GM23248 (cell line): ENCODE measurements around the gene SLC25A26. TPM values are rescaled to one million over a fixed set of nuclear protein-coding genes. Genes with fewer than 3 reads are reported as not detected.
A peak's percentile ranks its signal among the peaks of the same experiment; 100 is the strongest.

Experiments
- DNase-seq: peaks from one replicate; pipeline ENCODE4 v3.0.0-alpha.2; 2015
- H2AFZ ChIP-seq: fragments of 200-600 bp; sonication (generic); 2 replicates; pipeline ENCODE4 v1.6.1; 2016; ENCODE audit warnings: antibody characterized with exemption
- H3F3A ChIP-seq: fragments of 200-600 bp; sonication (generic); 2 replicates; pipeline ENCODE4 v1.6.1; 2016; ENCODE audit warnings: mild to moderate bottlenecking, antibody characterized with exemption, mixed run types; ENCODE audit not compliant: insufficient read depth
- H3K27ac ChIP-seq: fragments of 200-600 bp; sonication (generic); 2 replicates; pipeline ENCODE4 v1.5.1; 2016; ENCODE audit warnings: mild to moderate bottlenecking
- H3K27me3 ChIP-seq: fragments of 200-600 bp; sonication (generic); replicated peaks from 2 replicates; pipeline ENCODE4 v1.6.1; 2016; ENCODE audit warnings: mild to moderate bottlenecking; ENCODE audit not compliant: insufficient read depth
- H3K36me3 ChIP-seq: fragments of 200-600 bp; sonication (generic); 2 replicates; pipeline ENCODE4 v1.6.1; 2016; ENCODE audit warnings: low read depth, mild to moderate bottlenecking
- H3K4me1 ChIP-seq: fragments of 200-600 bp; sonication (generic); 2 replicates; pipeline ENCODE4 v1.6.1; 2016; ENCODE audit warnings: mild to moderate bottlenecking; ENCODE audit not compliant: insufficient read depth
- H3K4me2 ChIP-seq: fragments of 200-600 bp; sonication (generic); one replicate; pipeline ENCODE4 v1.6.1; 2016; ENCODE audit warnings: mild to moderate bottlenecking; ENCODE audit not compliant: unreplicated experiment
- H3K4me3 ChIP-seq: fragments of 200-600 bp; sonication (generic); 2 replicates; pipeline ENCODE4 v1.5.1; 2016; ENCODE audit warnings: mild to moderate bottlenecking
- H3K79me2 ChIP-seq: fragments of 200-600 bp; sonication (generic); 2 replicates; pipeline ENCODE4 v1.6.1; 2016; ENCODE audit warnings: mild to moderate bottlenecking; ENCODE audit not compliant: insufficient read depth
- H3K9ac ChIP-seq: fragments of 200-600 bp; sonication (generic); 2 replicates; pipeline ENCODE4 v1.6.1; 2016; ENCODE audit warnings: mild to moderate bottlenecking
- H3K9me2 ChIP-seq: fragments of 200-600 bp; sonication (generic); 2 replicates; pipeline ENCODE4 v1.6.1; 2016; ENCODE audit warnings: mixed run types, mild to moderate bottlenecking, moderate library complexity; ENCODE audit not compliant: insufficient read depth
- H3K9me3 ChIP-seq: fragments of 200-600 bp; sonication (generic); one replicate; pipeline ENCODE4 v1.6.1; 2017; ENCODE audit warnings: low read depth
- H4K20me1 ChIP-seq: fragments of 200-600 bp; sonication (generic); 2 replicates; pipeline ENCODE4 v1.6.0; 2016; ENCODE audit not compliant: insufficient read depth
- EZH2 ChIP-seq: fragments of 200-600 bp; sonication (generic); IDR thresholded peaks from 2 replicates; pipeline ENCODE4 v1.6.1; 2018; ENCODE audit warnings: antibody characterized with exemption, mild to moderate bottlenecking; ENCODE audit not compliant: insufficient read depth, poor library complexity, severe bottlenecking
- EZH2phosphoT487 ChIP-seq: fragments of 200-600 bp; sonication (generic); IDR thresholded peaks from 2 replicates; pipeline ENCODE4 v1.6.1; 2018; ENCODE audit warnings: antibody characterized with exemption, moderate library complexity, mild to moderate bottlenecking, low read depth; ENCODE audit not compliant: insufficient read depth
- WGBS, 2 experiments: methylation state at CpG; one replicate each; pipeline ENCODE4 v1.1.6; 2015 to 2017; ENCODE audit warnings: low lambda C conversion rate in 2 of 2, low coverage in 1 of 2; ENCODE audit errors: missing lambda C conversion rate in 2 of 2; 5-methylcytosine and 5-hydroxymethylcytosine counted together
- in situ Hi-C: fragments of 300-500 bp; cut with MboI; formaldehyde crosslinking; loops from 2 replicates; pipeline ENCODE4 v1.15.0; 2020
- polyA plus RNA-seq: library from polyadenylated mRNA; unstranded; fragments of >200 nt; fragmentation: Nextera tagmentation; extraction: Ambion mirVana; gene quantifications from 2 replicates; pipeline ENCODE4 v1.2.1, GENCODE V29; 2016
- total RNA-seq: library from RNA; depleted of rRNA; stranded (reverse); fragments of >200 nt; shearing (Covaris generic); gene quantifications from 2 replicates; pipeline ENCODE4 v1.2.3, GENCODE V29; 2014; rRNA removed

SLC25A26 gene
- total RNA-seq (25.2 and 26.9 TPM in 2 replicates), polyA plus RNA-seq (25.2 and 30.1 TPM in 2 replicates)

- Histone ChIP-seq H3K9me2 (no peaks in the 10 kb centered on the region), H3K4me1 (peaks cover 7% of the 10 kb centered on the region), H3K79me2 (peaks cover 17% of the 10 kb centered on the region), H3F3A (no peaks in the 10 kb centered on the region), H3K4me3 (peak within 1 kb of the TSS; percentile 95), H3K27me3 (no peaks in the 10 kb centered on the region), H3K4me2 (peak within 1 kb of the TSS; percentile 100), H3K36me3 (no peaks in the 10 kb centered on the region), H3K9me3 (no peaks in the 10 kb centered on the region), H4K20me1 (no peaks in the 10 kb centered on the region), H3K9ac (peak within 1 kb of the TSS; percentile 92), H2AFZ (peak within 1 kb of the TSS; percentile 95), H3K27ac (peak within 1 kb of the TSS; percentile 67)
- in situ Hi-C loops: no loop called here
- peak; percentile 98 for DNase-seq
- TF ChIP-seq EZH2 (no peak), EZH2phosphoT487 (no peak)
- WGBS, 2 experiments: 0 to 1% methylated on average over 52 to 53 of the region's 56 CpGs
Measured at GRCh38 chr3:66220602-66221377, at the start of gene SLC25A26. Gene SLC25A26 (plus strand): TSS chr3:66221001. CDS start chr3:66221095, 94 bp downstream.

DNA sequence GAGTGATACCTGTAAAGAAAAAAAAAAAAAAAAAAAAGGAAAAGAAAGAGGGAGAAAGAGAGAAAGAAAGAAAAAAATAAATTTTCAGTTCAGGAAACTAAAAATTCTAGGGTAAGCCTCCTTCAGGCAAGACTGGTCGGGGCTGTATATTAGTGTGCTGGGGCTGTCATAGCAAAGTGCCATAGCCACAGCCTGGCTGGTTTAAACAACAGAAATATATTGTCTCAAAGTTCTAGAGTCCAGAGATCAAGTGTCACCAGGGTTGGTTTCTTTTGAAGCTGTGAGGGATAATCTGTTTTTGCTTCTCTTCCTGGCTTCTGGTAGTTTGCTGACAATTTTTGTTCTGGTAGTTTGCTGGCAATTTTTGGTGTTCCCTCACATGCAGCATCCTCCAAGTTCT lies 48.4 kb upstream of the SLC25A26 start:
- no peak for DNase-seq
- Histone ChIP-seq H3K36me3 (no peaks in the 10 kb centered on the region), H3K4me3 (no peak overlapping the region), H3K4me1 (no peaks in the 10 kb centered on the region), H3K27me3 (peaks cover 16% of the 10 kb centered on the region), H3K9me2 (no peaks in the 10 kb centered on the region), H3K79me2 (no peaks in the 10 kb centered on the region), H4K20me1 (no peaks in the 10 kb centered on the region), H3K27ac (no peak overlapping the region), H3K9ac (no peak overlapping the region), H3K4me2 (no peak overlapping the region), H3K9me3 (no peaks in the 10 kb centered on the region), H3F3A (no peaks in the 10 kb centered on the region), H2AFZ (no peak overlapping the region)
- TF ChIP-seq EZH2 (no peak), EZH2phosphoT487 (no peak)
- WGBS, 2 experiments: 59 to 67% methylated on average over 1 of the region's 1 CpG
- in situ Hi-C loops: no loop called here

DNA sequence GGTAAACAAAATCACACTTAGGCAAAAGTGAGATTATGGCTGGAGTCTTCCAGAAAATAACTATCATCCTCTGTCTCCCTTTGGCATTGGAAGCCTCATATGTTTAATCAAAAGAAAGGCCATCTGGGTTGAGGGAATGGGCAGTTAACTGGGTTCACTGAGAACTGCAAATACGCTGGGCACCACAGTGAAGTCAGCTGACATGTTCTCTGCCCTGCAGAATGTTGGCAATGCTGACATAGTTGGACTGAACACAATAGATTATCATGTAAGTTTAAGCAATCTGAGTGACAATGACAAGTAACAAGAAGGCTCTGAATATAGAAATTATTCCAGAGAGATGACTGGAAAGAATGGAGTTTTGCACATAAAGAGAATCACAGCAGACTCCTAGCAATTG lies 43.8 kb upstream of the SLC25A26 start:
- Histone ChIP-seq H3F3A (no peaks in the 10 kb centered on the region), H3K27me3 (peaks cover 4% of the 10 kb centered on the region; the same call in 1 of the 2 replicates), H3K4me1 (no peaks in the 10 kb centered on the region), H3K27ac (no peak overlapping the region), H2AFZ (no peak overlapping the region), H3K36me3 (no peaks in the 10 kb centered on the region), H3K79me2 (no peaks in the 10 kb centered on the region), H4K20me1 (no peaks in the 10 kb centered on the region), H3K4me2 (no peak overlapping the region), H3K9me2 (no peaks in the 10 kb centered on the region), H3K9ac (no peak overlapping the region), H3K9me3 (no peaks in the 10 kb centered on the region), H3K4me3 (no peak overlapping the region)
- TF ChIP-seq EZH2 (no peak), EZH2phosphoT487 (no peak)
- in situ Hi-C loops: loop anchor here (25.0 kb wide), 2 partner anchors 740 to 1665 kb away; no protein-coding TSS in a partner anchor
- WGBS, 2 experiments: 39 to 50% methylated on average over 1 of the region's 1 CpG
- no peak for DNase-seq

DNA sequence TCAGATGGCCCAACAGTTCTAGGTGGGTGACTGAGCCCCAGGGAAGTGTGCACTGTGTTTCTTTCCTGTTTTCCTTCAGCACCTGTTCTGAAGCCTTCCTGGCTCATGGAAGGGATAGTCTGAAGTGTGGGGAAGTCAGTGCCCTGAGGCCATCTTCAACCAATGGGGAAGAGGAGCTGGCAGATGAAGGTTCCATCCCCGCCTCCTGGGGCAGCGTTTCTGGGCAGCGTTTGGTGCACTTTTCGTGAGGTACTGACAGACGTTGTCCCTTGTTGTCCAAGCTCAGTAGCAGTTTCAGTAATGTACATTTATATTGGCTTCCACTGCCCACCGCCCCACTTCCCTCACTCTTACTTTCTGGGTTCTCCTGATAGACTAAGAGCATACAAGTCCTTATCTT lies 42.6 kb upstream of the SLC25A26 start:
- Histone ChIP-seq H3K9me2 (no peaks in the 10 kb centered on the region), H3K27me3 (no peaks in the 10 kb centered on the region; the same call in 1 of the 2 replicates), H4K20me1 (no peaks in the 10 kb centered on the region), H3K4me2 (no peak overlapping the region), H3K79me2 (no peaks in the 10 kb centered on the region), H3K4me1 (no peaks in the 10 kb centered on the region), H2AFZ (no peak overlapping the region), H3K27ac (no peak overlapping the region), H3K36me3 (no peaks in the 10 kb centered on the region), H3K9ac (no peak overlapping the region), H3K9me3 (no peaks in the 10 kb centered on the region), H3K4me3 (no peak overlapping the region), H3F3A (no peaks in the 10 kb centered on the region)
- TF ChIP-seq EZH2: no peak
- no peak for TF ChIP-seq EZH2phosphoT487
- 54 to 62% methylated on average over 6 of the region's 6 CpGs for WGBS, 2 experiments
- no peak for DNase-seq
- in situ Hi-C loops: loop anchor here (25.0 kb wide), 2 partner anchors 741 to 1666 kb away; no protein-coding TSS in a partner anchor
